HG02759 (cell line): ENCODE measurements around the gene PPM1L.

Experiments
- ATAC-seq: cut with Tn5 transposase; IDR thresholded peaks from one replicate; pipeline ENCODE4 v1.9.1; 2021; ENCODE audit warnings: mild to moderate bottlenecking, moderate library complexity; ENCODE audit not compliant: unreplicated experiment

Gene PPM1L

DNA sequence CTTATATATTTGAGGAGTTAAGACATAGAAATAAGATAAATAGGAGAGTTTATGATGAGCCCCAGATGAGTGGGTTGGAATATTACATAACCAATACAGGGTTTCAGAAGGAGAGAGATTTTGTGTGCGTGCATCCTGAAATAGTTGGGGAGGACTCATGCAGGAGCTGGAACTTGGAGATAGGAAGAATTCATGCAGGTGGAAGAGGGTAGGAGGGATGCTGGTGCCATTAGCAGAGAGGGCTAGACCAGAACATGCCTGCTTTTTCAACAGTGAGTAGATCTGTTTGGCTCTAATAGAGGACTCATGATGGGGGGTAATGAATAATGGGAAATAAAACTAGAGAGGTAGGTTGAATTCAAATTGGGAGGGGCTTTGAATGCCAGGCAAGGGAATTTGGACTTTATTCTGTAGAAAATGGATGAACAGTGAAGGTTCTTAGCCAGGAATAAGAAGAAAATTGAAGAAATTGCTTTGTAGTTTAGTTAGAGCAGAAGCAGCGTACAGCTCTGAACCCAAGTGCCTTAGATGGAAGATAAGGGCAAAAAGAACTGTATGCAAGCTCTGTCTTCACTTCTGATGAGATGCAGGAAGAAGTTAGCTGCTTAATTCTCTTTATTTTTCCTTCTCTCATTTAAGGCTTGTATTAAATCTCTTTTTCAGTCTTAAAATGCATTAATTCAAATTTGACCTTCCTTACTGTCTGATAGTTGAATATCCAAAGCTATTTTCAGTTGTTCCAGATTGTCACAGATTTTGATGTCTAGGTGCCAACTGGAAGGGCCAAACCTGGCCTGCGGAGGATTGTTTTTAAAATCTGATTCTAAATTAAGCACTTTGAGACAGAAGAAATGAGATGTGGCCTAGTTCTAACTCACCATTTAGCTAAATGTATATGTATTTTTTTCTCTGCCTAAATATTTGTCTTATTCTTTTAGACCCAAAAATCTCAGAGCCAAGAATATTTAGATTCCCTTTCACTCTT, 86.3 kb downstream of the PPM1L start:
- ATAC-seq = no peak

DNA sequence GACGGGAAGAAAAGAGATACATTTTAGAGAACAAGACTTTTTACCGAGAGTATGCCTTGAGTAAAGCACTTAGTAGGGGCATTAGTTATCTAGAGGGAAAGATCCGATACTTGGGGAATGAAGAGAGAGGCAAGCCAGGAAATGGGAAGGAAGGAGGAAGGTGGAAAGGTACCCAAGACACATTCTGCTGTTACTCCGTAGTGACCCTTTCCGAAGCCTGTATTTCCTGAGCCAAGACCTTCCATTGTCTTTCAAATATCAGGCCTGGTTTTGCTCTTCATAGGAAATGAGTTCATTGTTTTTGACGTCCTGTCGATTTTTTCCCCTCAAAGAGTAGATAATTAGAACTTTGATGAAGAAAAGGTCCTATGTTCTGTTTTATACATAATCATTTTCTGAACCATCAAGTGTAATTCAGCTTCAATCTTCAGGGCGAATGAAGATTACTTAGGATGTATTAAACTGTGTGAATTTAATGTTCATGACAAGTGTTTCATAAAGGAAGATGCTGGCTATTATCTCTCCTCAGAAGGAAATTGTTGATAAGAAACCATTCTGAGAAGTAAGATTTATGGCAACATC, 95.7 kb downstream of the PPM1L start:
- ATAC-seq = no peak

DNA sequence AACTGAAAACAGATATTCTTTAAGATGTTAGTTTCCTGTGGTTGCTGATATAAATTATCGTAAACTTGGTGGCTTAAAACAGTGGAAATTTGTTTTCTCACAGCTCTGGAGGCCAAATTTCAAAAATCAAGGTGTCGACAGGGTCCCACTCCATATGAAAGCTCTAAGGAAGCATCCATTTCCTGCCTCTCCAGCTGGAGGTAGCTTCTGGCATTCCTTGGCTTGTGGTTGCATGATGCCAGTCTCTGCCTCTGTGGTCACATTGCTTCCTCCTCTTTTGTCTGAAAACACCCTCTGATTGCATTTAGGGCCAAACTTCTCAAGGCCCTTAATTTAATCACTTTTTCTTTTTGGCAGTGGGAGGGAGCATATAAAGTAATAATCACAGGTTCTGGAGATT, 96.8 kb downstream of the PPM1L start:
- no peak for ATAC-seq

DNA sequence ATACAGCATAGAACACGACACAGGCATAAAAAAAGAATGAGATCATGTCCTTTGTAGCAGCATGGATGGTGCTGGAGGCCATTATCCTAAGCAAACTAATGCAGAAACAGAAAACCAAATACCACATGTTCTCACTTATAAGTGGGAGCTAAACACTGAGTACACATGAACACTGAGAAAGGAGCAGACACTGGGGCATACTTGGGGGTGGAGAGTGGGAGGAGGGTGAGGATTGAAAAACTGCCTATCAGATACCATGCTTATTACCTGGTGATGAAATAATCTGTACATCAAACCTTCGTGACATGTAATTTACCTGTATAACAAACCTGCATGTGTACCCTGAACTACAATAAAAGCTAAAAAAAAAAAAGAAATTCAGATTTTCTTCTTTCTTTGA, 100.4 kb downstream of the PPM1L start:
- ATAC-seq = no peak

DNA sequence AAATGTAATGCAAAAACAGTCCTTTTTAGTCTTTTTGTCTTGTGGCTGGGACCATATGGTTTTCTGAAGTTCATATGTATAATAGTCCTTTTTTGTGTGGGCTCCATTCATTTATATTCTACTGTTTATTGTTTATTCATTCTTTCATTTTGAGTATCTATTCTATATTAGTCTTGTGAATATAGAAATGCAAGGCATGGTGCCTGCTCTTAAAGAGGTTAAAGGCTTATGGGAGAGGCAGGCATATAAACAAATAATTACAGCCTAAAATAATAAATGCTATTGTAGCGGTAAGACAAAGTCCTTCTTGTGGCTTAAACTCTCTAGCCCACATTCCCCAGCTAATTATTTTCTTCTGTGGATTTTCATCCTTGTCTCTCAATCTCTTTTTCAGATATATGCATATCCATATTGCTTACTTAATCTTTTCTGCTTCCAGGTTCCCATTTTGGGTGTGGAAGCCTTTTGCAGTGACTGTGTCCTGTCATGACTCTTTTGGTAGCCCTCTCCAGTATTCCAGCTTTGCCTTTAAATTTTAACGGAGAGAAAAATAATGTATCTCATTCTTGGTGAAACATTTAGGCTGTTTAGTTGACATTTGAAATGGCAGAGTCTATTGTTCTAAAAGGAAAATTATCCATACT, 101.6 kb downstream of the PPM1L start:
- ATAC-seq = no peak

DNA sequence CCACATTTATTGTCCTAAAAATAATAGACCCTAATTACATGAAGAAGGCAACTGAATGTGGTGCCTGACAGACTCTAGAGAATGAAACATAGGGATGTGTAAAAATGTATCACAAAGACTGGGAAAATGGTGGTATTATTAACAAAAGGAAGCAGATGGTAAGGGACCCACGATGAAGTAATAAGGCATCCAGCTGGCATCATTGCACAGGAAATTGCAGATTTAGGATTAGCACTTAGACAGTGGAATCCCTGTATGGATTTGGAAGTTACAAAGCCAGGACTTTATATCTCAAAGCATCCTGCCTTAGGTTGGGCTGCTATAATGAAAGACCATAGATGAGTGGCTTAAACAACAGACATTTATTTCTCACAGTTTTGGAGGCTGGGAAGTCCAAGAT, 104.3 kb downstream of the PPM1L start:
- no peak for ATAC-seq

DNA sequence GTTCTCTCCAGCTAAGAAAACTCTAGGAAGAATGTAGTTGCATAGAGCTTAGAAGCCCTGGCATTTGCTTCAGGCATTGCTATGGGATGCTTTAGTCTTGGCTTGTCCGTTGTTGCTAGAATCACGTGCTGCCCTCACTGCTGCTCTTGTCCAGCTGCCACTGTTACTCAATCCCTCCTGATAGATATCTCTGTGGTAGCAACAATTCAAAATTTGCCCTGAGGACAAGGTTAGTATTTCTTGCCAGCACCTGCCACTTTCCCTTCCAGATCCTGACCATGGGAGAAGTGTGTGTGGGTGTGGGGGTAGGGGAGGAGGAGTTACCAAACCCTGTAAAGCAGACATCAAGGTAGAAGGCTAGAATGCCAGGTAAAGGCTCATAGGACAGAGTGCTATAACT, 113.8 kb downstream of the PPM1L start:
- no peak for ATAC-seq

DNA sequence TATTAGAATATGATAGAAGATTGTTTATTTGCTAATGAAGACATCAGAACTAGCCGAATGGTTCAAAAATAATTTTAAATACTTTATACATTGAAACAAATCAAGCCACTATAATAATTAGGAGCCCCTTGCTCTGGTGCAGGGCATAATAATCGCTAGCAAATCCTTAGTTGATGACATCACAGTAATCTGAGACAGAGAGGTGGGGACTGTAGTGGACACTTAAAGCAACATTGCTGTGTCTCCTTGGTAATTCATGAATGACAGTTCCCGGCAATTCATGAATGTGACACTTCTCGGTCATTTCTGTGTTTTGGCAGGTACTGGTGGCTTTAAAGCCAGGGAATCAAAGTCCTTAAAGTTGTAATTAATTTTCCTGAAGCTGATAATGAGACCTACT, 114.3 kb downstream of the PPM1L start:
- ATAC-seq = no peak

DNA sequence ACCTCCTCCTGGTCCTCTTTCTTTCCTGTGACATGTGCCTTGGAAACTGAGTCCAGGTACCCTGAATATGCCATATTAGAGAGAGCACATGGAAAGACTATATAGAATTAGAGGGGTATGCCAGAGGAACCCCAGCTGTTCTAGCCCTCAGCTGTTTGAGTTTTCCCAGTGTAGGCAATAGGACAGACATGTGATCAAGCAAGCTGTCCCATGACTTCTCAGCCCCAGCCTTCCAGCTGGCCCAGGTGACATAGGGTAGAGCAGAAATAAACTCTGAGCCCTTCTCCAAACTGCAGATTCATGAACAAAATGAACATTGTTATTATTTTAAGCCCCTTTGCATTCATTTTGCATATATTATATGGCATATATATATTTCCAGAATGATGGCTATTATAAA, 118.7 kb downstream of the PPM1L start:
- no peak for ATAC-seq

DNA sequence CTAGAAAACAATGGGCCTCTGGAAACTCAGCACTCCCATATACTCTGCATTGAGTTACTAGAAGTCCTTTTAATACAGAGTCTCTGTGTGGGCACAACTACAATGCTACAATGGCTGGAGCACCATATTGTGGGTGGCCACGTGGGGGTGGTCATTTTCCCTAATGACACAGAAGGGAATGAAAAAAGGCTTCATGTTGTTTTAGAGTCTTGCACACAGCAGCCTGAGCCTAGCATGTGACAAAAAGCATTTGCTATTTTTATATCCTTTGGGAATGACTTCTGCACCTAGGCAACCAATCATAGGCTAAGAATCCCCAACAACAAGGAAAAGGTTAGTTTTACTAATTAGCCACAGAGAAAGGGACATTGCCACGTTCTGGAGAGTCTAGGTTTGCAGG, 120.6 kb downstream of the PPM1L start:
- no peak for ATAC-seq

DNA sequence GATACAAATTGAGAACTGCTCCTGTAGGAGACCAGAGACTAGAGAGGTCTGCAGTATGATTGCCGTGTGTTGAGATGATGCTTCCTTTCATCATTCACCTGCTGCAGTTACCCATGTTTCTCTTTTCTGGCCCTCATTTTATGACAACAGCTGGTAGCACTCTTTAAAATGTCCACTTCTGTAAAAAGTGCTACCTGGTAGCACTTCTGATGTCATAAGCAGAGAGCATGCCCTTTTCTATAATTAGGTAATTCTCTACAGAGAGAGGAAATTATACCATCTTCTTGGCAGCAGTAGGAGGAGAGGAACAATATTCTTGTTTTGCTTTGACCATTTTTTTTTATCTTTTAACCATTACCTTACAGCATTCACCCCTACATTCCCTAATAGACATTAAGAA, 123.8 kb downstream of the PPM1L start:
- ATAC-seq = no peak

DNA sequence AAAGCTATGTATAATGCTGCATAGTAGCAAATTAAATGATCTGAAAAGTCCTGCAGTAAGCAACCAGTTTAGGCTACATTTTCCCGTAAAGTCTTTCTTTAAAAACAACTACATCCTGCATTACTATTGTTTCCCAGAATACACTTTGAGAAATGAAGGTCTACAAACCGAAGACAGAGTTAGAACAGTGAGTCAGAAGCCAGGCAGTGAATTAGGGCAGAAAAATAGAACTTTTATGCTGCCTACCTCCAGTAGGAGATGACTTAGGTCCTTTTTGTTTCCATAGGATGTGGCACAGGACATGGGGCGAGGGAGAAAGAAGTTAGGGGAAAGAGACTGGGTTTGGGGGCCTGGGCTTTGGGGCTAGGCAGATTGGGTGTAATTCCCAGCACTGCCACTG, 127.3 kb downstream of the PPM1L start:
- no peak for ATAC-seq

DNA sequence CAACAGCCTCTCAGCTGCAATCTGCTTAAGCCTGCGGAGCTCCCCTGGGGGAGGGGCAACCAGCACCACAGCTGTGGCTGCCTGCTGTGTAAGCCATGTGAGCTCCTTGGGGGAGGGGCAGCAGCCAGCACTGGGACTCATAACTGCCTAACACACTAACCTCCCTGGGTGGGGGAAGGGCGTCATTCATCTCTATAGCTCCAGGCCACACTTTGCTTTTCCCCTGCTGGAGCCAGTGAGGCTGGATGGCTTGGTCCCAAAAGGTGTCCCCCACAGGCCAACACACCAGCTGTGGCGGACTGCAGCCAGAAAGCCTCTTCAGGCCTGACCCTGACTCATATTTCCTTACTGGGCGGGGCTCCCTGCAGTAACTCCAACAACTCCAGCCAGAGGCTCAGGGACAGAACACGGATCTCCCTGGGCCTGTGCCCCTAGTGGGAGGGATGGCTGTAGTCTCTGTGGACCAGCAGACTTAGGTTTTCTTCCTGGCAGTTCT, 129.8 kb downstream of the PPM1L start:
- ATAC-seq = peak; percentile 45

DNA sequence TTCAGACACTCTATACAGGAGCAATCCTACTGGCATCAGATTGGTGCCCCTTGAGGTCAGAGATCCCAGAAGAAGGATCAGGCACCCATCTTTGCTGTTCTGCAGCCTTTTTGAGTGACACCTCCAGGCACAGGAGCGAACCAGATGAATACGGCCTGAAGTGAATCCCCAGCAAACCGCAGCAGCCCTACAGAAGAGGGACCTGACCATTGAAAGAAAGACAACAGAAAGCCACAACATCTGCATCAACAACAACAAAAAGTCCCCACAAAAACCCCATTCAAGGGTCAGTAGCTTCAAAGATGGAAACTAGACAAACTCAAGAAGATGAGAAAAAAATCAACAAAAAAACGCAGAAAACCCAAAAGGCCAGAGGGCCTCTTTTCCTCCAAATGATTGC, 130.4 kb downstream of the PPM1L start:
- peak; percentile 90 for ATAC-seq

DNA sequence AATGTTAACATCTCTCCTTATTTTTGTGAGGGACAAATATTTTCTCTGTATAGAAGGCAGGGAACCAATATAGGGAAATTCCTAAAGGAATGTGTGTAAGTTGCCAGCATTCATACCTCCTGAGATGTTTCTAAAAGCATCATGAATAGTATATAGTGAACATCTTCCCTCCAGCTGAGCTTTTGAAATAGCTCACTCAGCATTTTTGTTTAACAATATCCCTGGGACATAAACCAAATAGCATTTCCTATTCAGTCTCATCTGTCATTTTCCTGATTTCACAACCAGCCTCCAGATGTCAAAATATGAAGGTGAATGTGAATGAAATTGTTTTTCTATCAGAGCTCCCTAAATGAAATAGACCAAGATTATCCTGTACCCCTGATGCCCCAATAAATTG, 137.2 kb downstream of the PPM1L start:
- no peak for ATAC-seq

DNA sequence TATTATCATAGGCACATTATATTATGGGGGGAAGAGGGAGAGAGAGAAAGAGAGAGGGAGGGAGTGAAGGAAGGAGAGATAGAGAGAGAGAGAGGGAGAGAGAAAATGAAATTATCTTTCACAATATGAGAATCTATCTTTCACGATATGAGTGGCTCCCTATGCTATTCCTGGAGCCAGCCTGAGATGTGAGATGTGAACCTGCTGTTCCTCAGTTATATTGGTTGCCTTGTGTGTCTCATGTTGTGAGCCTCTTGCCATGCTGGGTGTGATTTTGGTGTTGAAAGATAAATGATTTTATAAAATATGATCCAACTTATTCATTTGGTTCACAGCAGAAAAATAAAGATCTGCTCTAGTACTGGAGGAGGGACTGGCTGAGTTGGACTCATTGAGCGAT, 148.7 kb downstream of the PPM1L start:
- no peak for ATAC-seq

DNA sequence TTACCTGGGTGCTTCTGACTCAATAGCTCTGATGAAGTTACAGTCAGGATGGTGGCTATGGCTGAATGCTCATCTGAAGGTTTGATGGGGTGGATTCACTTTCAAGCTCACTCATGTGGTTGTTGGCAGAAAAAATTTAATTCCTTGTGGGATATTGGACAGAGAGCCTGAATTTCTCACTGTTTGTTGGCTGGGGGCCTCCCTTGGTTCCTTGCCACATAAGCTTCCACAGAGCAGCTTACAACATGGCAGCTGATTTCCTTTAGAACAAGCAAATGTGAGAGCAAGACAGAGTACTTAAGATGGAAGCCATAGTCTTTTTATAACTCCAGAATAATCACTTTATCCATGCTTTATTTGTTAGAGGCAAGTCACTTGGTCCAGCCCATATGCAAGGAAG, 150.6 kb downstream of the PPM1L start:
- no peak for ATAC-seq

DNA sequence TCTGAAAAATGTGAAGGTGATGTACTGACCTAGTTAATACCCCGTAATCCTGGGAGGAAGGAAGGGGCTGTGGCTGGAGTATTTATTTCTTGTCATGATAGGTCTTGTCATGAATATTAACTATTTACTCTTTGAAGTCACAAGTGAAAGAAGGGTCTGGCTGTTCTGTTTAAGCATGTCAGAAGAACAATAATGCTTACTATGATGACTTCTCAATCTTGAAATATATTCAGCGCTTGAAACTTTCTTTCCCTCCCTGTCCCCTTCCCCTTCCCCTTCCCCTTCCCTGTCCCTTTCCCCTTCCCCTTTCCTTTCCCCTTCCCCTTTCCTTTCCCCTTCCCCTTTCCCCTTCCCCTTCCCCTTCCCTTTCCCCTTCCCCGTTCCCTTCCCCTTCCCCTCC, 153.9 kb downstream of the PPM1L start:
- no peak for ATAC-seq

DNA sequence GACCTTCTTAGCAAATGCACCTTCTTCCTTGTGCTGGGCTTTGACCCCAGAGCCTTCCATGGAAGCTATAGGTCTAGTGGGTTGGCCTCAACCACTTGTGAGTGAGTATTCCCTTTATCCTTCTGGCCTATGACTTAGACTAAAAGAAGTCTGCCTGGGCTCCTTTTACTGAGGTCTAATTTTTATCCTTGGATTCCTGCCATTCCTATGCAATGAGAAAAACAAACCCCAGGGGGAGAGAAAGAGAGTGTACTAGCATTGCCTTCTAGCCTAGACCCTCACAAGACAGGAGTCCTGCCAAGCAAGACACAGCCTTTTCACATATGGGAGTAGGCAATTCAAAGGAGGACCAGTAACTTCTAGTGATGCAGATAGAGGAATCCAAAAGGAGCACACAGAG, 155.4 kb downstream of the PPM1L start:
- no peak for ATAC-seq

DNA sequence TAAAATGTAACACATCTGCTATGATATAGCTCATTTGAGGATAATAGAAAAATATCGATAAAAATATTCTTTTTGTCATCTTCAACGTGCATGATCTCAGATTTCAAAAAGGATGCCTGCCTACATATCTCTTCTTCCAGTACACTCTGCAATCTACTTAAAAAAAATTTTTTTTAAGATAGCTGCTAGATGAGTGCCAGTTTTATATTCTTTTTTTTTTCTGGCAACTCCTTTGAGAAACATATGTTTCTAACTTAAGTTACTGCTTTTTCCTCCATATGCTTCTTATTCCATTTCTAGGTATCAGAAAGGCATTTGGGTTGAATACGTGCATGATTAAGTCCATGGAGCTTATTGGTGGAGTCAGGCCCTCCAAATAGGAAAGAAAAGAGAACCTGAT, 160.4 kb downstream of the PPM1L start:
- no peak for ATAC-seq

DNA sequence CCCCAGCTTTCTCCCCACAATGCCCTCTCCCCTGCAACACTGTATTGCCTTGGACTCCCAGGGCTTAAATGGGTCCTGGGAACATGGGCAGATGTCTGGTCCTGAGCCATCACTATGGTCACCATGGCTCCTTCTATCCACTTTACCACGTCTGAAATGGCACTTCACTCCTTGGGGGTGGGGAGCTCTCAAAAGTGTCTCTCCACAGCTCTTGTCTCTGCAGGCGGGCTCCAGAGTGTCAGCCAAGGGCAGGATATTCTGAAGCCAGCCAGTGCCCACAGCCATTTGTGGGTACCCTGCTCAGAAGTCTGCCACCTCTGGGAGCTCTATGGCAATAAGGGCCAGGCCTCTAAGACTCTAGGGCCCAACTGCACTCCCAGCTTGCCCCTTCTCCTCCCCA, 163.9 kb downstream of the PPM1L start:
- ATAC-seq = no peak
